Upper lobe of left lung (tissue), 4 donors: ENCODE measurements around the gene ATP1B3.

Experiments used
- CTCF ChIP-seq, 6 experiments: fragments of 450-650 bp in 4 of 6; fragments of 200-600 bp in 2 of 6; sonication (generic) in 2 of 6; IDR thresholded peaks; one replicate each; pipeline ENCODE4 v1.5.1; 2016 to 2019; ENCODE audit warnings: antibody characterized with exemption in 6 of 6
- POLR2A ChIP-seq, 4 donors: fragments of 450-650 bp; IDR thresholded peaks; one replicate each; pipeline ENCODE4 v1.5.1; 2016 to 2017; ENCODE audit warnings: antibody characterized with exemption in 4 of 4, mild to moderate bottlenecking in 2 of 4
- POLR2AphosphoS5 ChIP-seq, 2 donors: sonication (generic); formaldehyde crosslinking; IDR thresholded peaks; one replicate each; pipeline ENCODE4 v1.5.1; 2017; ENCODE audit warnings: antibody characterized with exemption in 2 of 2

- TF ChIP-seq POLR2AphosphoS5 (IDR thresholded peaks at IDR 0.05) (no peak), CTCF (IDR thresholded peaks at IDR 0.05) (no peak), POLR2A (IDR thresholded peaks at IDR 0.05) (no peak)
Observed at GRCh38 chr3:141905129-141905528, 28.7 kb downstream of the ATP1B3 start.
